ENCODE data around the gene NSL1.

NSL1 gene

DNA sequence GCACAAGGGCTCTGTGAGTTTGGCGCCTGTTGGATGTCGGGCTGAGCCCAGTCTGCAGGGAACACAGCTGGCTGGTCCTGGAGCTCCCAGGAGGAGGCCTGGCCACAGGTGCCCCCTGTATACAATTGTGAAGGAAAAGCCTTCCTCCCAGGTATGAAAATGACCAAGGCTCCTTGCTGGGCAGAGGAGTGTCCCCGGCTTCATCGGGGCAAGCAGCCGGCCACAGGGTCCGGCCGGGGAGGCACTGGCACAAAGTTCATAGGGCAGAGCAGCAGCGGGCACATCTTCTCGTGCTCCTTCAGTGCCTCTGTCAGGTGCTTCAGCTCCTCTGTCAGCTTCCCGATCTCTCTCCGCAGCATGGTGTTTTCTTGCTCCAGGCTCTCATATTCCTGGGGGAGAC is 105.0 kb downstream of the NSL1 start:
- H3K4me3 ChIP-seq (replicated peaks in 1 of 2; ENCODE audit: low read depth in 2 of 2, low read length in 2 of 2), result no peak overlapping the region
- DNase-seq (ENCODE audit: low read depth in 2 of 2), result no peak
- TF ChIP-seq, protein P1, sequence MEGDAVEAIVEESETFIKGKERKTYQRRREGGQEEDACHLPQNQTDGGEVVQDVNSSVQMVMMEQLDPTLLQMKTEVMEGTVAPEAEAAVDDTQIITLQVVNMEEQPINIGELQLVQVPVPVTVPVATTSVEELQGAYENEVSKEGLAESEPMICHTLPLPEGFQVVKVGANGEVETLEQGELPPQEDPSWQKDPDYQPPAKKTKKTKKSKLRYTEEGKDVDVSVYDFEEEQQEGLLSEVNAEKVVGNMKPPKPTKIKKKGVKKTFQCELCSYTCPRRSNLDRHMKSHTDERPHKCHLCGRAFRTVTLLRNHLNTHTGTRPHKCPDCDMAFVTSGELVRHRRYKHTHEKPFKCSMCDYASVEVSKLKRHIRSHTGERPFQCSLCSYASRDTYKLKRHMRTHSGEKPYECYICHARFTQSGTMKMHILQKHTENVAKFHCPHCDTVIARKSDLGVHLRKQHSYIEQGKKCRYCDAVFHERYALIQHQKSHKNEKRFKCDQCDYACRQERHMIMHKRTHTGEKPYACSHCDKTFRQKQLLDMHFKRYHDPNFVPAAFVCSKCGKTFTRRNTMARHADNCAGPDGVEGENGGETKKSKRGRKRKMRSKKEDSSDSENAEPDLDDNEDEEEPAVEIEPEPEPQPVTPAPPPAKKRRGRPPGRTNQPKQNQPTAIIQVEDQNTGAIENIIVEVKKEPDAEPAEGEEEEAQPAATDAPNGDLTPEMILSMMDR (IDR thresholded peaks at IDR 0.05; ENCODE audit: low read depth, low read length), result no peak

DNA sequence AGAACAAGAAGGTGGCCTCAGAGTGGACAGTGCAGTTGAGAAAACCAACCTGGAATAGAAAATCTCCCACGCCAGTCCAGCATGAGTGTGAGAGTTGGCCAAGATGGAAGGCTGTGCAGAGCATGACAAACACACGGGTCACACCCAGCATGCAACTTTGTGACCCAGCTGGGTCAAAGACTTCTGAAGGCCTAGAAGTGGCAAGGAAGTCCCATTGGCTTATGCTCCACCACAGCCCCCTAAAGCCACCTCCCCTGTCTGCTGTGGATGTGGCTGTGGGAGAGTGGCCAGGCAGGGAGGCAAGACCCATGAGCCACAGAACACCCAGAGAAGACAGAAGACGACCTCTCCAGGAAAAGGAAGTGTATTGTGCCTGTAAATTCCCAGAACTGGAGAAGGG is 105.5 kb downstream of the NSL1 start:
- no peak overlapping the region for H3K4me3 ChIP-seq (replicated peaks in 1 of 2; ENCODE audit: low read depth in 2 of 2, low read length in 2 of 2)
- no peak for DNase-seq (ENCODE audit: low read depth in 2 of 2)
- TF ChIP-seq, protein P1 (IDR thresholded peaks at IDR 0.05; ENCODE audit: low read depth, low read length), result no peak

DNA sequence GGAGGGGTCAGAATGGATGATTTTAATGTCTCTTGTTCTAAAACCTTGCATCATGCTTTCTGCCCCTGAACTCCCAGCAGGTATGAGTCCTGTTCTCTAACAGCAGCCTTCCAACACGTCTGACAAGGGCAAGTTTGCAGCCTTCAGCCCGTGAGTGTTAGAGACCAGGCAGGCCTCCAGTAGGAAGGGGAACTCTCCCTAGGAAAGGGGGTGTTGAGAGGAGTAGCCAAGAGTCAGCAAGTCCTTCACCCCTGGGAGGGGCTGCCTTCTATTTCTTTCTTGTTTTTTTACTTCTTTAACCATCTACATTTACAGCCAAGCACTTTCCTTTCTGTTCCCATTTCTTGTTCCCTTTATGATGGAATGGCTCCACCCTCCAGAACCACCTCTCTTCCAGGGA is 106.1 kb downstream of the NSL1 start:
- H3K4me3 ChIP-seq (replicated peaks in 1 of 2; ENCODE audit: low read depth in 2 of 2, low read length in 2 of 2), result no peak overlapping the region
- no peak for DNase-seq (ENCODE audit: low read depth in 2 of 2)
- TF ChIP-seq, protein P1 (IDR thresholded peaks at IDR 0.05; ENCODE audit: low read depth, low read length), result no peak

DNA sequence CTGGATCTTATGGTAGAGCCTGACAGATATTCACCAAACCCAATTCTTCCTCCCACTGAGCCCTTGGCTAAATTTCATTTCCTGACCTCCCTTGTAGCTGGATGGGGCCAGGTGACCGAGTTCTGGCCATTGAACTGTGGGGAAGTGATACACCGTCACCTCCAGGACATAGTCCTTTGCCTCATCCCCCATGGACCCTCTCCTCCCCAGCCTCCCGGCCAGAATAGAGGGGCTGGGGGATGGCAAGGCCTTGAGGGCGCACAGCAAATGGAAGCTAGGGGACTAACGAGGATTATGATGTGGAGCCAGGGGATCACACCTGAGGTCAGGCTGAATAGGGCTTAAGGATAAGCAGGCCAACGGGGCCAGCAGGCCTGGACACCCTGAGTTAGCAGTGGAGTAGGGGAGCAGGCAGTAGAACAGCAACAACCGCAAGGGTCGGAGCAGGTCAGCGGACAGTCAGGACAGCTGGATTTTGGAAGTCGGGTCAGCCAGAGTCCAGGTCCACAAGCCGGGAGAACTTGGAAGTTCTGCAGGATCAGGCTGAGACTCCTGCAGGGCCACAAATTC is 107.0 kb downstream of the NSL1 start:
- DNase-seq (ENCODE audit: low read depth in 2 of 2), result no peak
- TF ChIP-seq, protein P1 (IDR thresholded peaks at IDR 0.05; ENCODE audit: low read depth, low read length), result no peak
- H3K4me3 ChIP-seq (replicated peaks in 1 of 2; ENCODE audit: low read depth in 2 of 2, low read length in 2 of 2), result no peak overlapping the region

DNA sequence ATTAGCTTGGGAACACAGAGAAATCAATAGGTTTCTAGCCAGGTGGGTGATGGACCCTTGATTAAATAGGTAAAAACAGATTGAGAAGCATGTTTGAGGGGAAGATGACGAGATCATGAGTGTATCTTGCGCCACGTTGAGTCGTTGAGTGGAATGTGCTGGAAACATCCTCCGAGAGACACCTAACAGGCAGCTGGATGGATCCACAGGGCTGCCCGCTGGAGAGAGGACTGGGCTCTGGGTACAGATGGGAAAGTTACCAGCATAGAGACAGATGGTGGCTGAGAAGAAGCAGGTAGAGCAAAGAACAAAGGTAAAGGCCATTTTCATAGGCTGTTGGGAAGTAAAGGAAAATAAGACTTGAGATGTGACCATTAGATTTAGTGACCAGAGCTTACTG is 107.5 kb downstream of the NSL1 start:
- TF ChIP-seq, protein P1 (IDR thresholded peaks at IDR 0.05; ENCODE audit: low read depth, low read length), result no peak
- H3K4me3 ChIP-seq (replicated peaks in 1 of 2; ENCODE audit: low read depth in 2 of 2, low read length in 2 of 2), result no peak overlapping the region
- DNase-seq (ENCODE audit: low read depth in 2 of 2), result no peak

DNA sequence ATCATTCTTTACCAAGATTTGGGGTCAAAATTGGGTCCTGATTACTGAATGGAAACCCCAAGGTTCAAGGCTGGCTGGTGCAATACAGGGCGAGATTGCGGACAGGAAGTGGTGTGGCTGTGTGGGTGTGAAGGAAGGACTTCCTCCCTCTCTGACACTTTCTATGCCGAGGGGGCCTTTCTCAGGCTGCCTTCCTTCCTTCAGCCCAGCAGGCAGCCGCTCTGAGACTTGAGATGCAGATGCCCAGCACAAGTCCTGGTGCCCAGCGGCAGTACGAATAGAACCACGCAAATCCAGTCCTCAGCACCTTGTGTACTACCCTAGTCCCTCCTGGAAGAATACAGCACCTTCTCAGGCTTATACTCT is 108.2 kb downstream of the NSL1 start:
- no peak overlapping the region for H3K4me3 ChIP-seq (replicated peaks in 1 of 2; ENCODE audit: low read depth in 2 of 2, low read length in 2 of 2)
- no peak for DNase-seq (ENCODE audit: low read depth in 2 of 2)
- TF ChIP-seq, protein P1 (IDR thresholded peaks at IDR 0.05; ENCODE audit: low read depth, low read length), result no peak
